Vagina (tissue), 2 donors: ENCODE results near the gene RFPL2. TPM values are rescaled to one million over a fixed set of nuclear protein-coding genes. Genes with fewer than 3 reads are reported as not detected.

Experiments
- DNase-seq, 2 donors: peaks; one replicate each; pipeline ENCODE4 v3.0.0-alpha.2; 2017; ENCODE audit errors: extremely low spot score in 2 of 2
- H3K27ac ChIP-seq: fragments of 200-600 bp; sonication (generic); one replicate; pipeline ENCODE4 v1.5.1; 2019
- H3K27me3 ChIP-seq: fragments of 200-600 bp; sonication (generic); one replicate; pipeline ENCODE4 v1.5.1; 2019
- H3K36me3 ChIP-seq, 2 donors: fragments of 200-600 bp; sonication (generic); one replicate each; pipeline ENCODE4 v1.5.1; 2017 to 2019
- H3K4me1 ChIP-seq: fragments of 200-600 bp; sonication (generic); one replicate; pipeline ENCODE4 v1.5.1; 2019
- H3K4me3 ChIP-seq, 2 donors: fragments of 200-600 bp; sonication (generic); 1 replicate in 1 of 2; 2 replicates in 1 of 2; pipeline ENCODE4 v1.5.1; 2016 to 2019
- H3K9me3 ChIP-seq: fragments of 200-600 bp; sonication (generic); one replicate; pipeline ENCODE4 v1.5.1; 2019
- CTCF ChIP-seq, 3 experiments: fragments of 450-650 bp in 2 of 3; fragments of 200-600 bp in 1 of 3; sonication (generic) in 1 of 3; IDR thresholded peaks; one replicate each; pipeline ENCODE4 v1.5.1; 2017 to 2019; ENCODE audit warnings: antibody characterized with exemption in 3 of 3, mild to moderate bottlenecking in 2 of 3, moderate library complexity in 2 of 3
- POLR2A ChIP-seq, 2 donors: fragments of 450-650 bp; IDR thresholded peaks; one replicate each; pipeline ENCODE4 v1.6.1; 2017; ENCODE audit warnings: antibody characterized with exemption in 2 of 2, mild to moderate bottlenecking in 2 of 2, moderate library complexity in 2 of 2
- POLR2AphosphoS5 ChIP-seq, 2 donors: sonication (generic); formaldehyde crosslinking; IDR thresholded peaks; one replicate each; pipeline ENCODE4 v1.9.0; 2017; ENCODE audit warnings: antibody characterized with exemption in 2 of 2, mild to moderate bottlenecking in 2 of 2, low read depth in 1 of 2; ENCODE audit not compliant: insufficient read depth in 1 of 2
- intact Hi-C: fragments of 100-400 bp; cut with DNase I; formaldehyde crosslinking; loops from one replicate; pipeline ENCODE4 v1.15.1; 2023
- total RNA-seq: library from RNA; depleted of rRNA; stranded (reverse); fragments of >200 nt; gene quantifications from one replicate; pipeline ENCODE4 v1.2.3, GENCODE V29; 2016

The RFPL2 gene
- total RNA-seq, 1 donor from 2014 or later, result not detected

GRCh38 chr22:32244547-32244946 is 39.7 kb upstream of the RFPL2 start:
- no peaks in the 10 kb centered on the region for H3K27me3 ChIP-seq
- no peak overlapping the region for H3K27ac ChIP-seq
- intact Hi-C loops, result no loop called here
- TF ChIP-seq POLR2A (IDR thresholded peaks at IDR 0.05) (no peak), CTCF (IDR thresholded peaks at IDR 0.05) (no peak), POLR2AphosphoS5 (IDR thresholded peaks at IDR 0.05; ENCODE audit: insufficient read depth in 1 of 2, low read depth in 1 of 2) (no peak)
- no peak for DNase-seq
- H3K4me1 ChIP-seq, result no peaks in the 10 kb centered on the region
- no peaks in the 10 kb centered on the region for H3K36me3 ChIP-seq
- no peaks in the 10 kb centered on the region for H3K9me3 ChIP-seq
- H3K4me3 ChIP-seq, result no peak overlapping the region

GRCh38 chr22:32240461-32240860 is 35.6 kb upstream of the RFPL2 start:
- Histone ChIP-seq H3K4me1 (no peaks in the 10 kb centered on the region), H3K27me3 (no peaks in the 10 kb centered on the region), H3K9me3 (no peaks in the 10 kb centered on the region), H3K4me3 (no peak overlapping the region), H3K27ac (no peak overlapping the region), H3K36me3 (no peaks in the 10 kb centered on the region)
- no peak for DNase-seq
- intact Hi-C loops, result no loop called here
- no peak for TF ChIP-seq POLR2AphosphoS5 (IDR thresholded peaks at IDR 0.05; ENCODE audit: insufficient read depth in 1 of 2, low read depth in 1 of 2)
- TF ChIP-seq CTCF (IDR thresholded peaks at IDR 0.05), result no peak
- TF ChIP-seq POLR2A (IDR thresholded peaks at IDR 0.05), result no peak

GRCh38 chr22:32237906-32238305 is 33.0 kb upstream of the RFPL2 start:
- Histone ChIP-seq H3K27me3 (no peaks in the 10 kb centered on the region), H3K4me1 (no peaks in the 10 kb centered on the region), H3K9me3 (no peaks in the 10 kb centered on the region), H3K36me3 (no peaks in the 10 kb centered on the region), H3K27ac (no peak overlapping the region), H3K4me3 (no peak overlapping the region)
- intact Hi-C loops, result no loop called here
- DNase-seq, result no peak
- no peak for TF ChIP-seq POLR2AphosphoS5 (IDR thresholded peaks at IDR 0.05; ENCODE audit: insufficient read depth in 1 of 2, low read depth in 1 of 2)
- TF ChIP-seq POLR2A (IDR thresholded peaks at IDR 0.05), result no peak
- TF ChIP-seq CTCF (IDR thresholded peaks at IDR 0.05), result no peak

- Histone ChIP-seq H3K4me1 (no peaks in the 10 kb centered on the region), H3K27me3 (no peaks in the 10 kb centered on the region), H3K27ac (no peak overlapping the region), H3K36me3 (no peaks in the 10 kb centered on the region), H3K9me3 (no peaks in the 10 kb centered on the region), H3K4me3 (no peak overlapping the region)
- TF ChIP-seq CTCF (IDR thresholded peaks at IDR 0.05) (no peak), POLR2A (IDR thresholded peaks at IDR 0.05) (no peak), POLR2AphosphoS5 (IDR thresholded peaks at IDR 0.05; ENCODE audit: insufficient read depth in 1 of 2, low read depth in 1 of 2) (no peak)
- DNase-seq, result no peak
- intact Hi-C loops, result no loop called here
These were observed 32.1 kb upstream of the RFPL2 start for GRCh38 chr22:32236970-32237369.

GRCh38 chr22:32233091-32233490 is 28.2 kb upstream of the RFPL2 start:
- intact Hi-C loops, result no loop called here

More at GRCh38 chr22:32233091-32233490, 28.2 kb upstream of the RFPL2 start:
- Histone ChIP-seq H3K27me3 (no peaks in the 10 kb centered on the region), H3K9me3 (no peaks in the 10 kb centered on the region), H3K36me3 (no peaks in the 10 kb centered on the region), H3K4me1 (no peaks in the 10 kb centered on the region), H3K27ac (no peak overlapping the region), H3K4me3 (no peak overlapping the region)
- no peak for DNase-seq
- TF ChIP-seq POLR2AphosphoS5 (IDR thresholded peaks at IDR 0.05; ENCODE audit: insufficient read depth in 1 of 2, low read depth in 1 of 2) (no peak), CTCF (IDR thresholded peaks at IDR 0.05) (no peak), POLR2A (IDR thresholded peaks at IDR 0.05) (no peak)
